Urinary bladder (tissue), 4 donors: Measurements from ENCODE around the gene PEAK1. TPM values are rescaled to one million over a fixed set of nuclear protein-coding genes. Genes with fewer than 3 reads are reported as not detected.

Experiments used
- DNase-seq: peaks from one replicate; pipeline ENCODE4 v3.0.0-alpha.2; 2015; ENCODE audit errors: extremely low spot score
- H3K27ac ChIP-seq: one replicate; pipeline ENCODE4 v1.5.1; 2013; ENCODE audit warnings: low read depth, mild to moderate bottlenecking, moderate library complexity
- H3K36me3 ChIP-seq: one replicate; pipeline ENCODE4 v1.6.1; 2013; ENCODE audit warnings: mild to moderate bottlenecking, moderate library complexity; ENCODE audit not compliant: insufficient read depth
- H3K4me1 ChIP-seq: one replicate; pipeline ENCODE4 v1.6.1; 2013; ENCODE audit warnings: mild to moderate bottlenecking, moderate library complexity; ENCODE audit not compliant: insufficient read depth
- H3K4me3 ChIP-seq: one replicate; pipeline ENCODE4 v1.5.1; 2013; ENCODE audit warnings: low read depth, low read length
- WGBS: extraction: QIAGEN DNeasy Blood & Tissue Kit; methylation state at CpG from one replicate; pipeline ENCODE4 v1.1.7; 2013; 5-methylcytosine and 5-hydroxymethylcytosine counted together
- polyA plus RNA-seq: library from polyadenylated mRNA; stranded (reverse); fragments of 200-250 nt; gene quantifications from one replicate; pipeline ENCODE4 v1.2.3, GENCODE V29; 2013
- total RNA-seq: library from RNA; depleted of rRNA; stranded (reverse); fragments of >200 nt; gene quantifications from one replicate; pipeline ENCODE4 v1.2.3, GENCODE V29; 2014
- donor health status: healthy with polysubstance abuse.
- donor health status: healthy.

Gene PEAK1
- total and polyA plus RNA-seq, 2 donors = 15.7 to 146 TPM

- no peak for DNase-seq
- WGBS = 99% methylated on average over 1 of the region's 1 CpG
- Histone ChIP-seq H3K36me3 (no peaks in the 10 kb centered on the region), H3K4me1 (no peaks in the 10 kb centered on the region), H3K4me3 (no peak overlapping the region), H3K27ac (no peak overlapping the region)
Measured at GRCh38 chr15:77130315-77130930, 289.5 kb downstream of the PEAK1 start.

GRCh38 chr15:77127626-77128025, 292.3 kb downstream of the PEAK1 start:
- no peaks in the 10 kb centered on the region for H3K36me3 ChIP-seq
- no peak overlapping the region for H3K4me3 ChIP-seq
- WGBS = 79% methylated on average over 7 of the region's 7 CpGs
- no peaks in the 10 kb centered on the region for H3K4me1 ChIP-seq
- no peak for DNase-seq
- no peak overlapping the region for H3K27ac ChIP-seq

GRCh38 chr15:77126529-77127326, 293.2 kb downstream of the PEAK1 start:
- 85% methylated on average over 3 of the region's 3 CpGs for WGBS
- no peaks in the 10 kb centered on the region for H3K4me1 ChIP-seq

GRCh38 chr15:77123854-77124253, 296.1 kb downstream of the PEAK1 start:
- H3K36me3 ChIP-seq = no peaks in the 10 kb centered on the region

More at GRCh38 chr15:77126529-77127326, 293.2 kb downstream of the PEAK1 start:
- no peak overlapping the region for H3K4me3 ChIP-seq
- no peaks in the 10 kb centered on the region for H3K36me3 ChIP-seq
- DNase-seq = no peak
- no peak overlapping the region for H3K27ac ChIP-seq

GRCh38 chr15:77122576-77122975, 297.3 kb downstream of the PEAK1 start:
- H3K4me1 ChIP-seq = no peaks in the 10 kb centered on the region
- WGBS = 58% methylated on average over 2 of the region's 2 CpGs
- no peaks in the 10 kb centered on the region for H3K36me3 ChIP-seq
- no peak overlapping the region for H3K27ac ChIP-seq
- DNase-seq = no peak
- no peak overlapping the region for H3K4me3 ChIP-seq

More at GRCh38 chr15:77123854-77124253, 296.1 kb downstream of the PEAK1 start:
- no peak overlapping the region for H3K27ac ChIP-seq
- no peak for DNase-seq
- H3K4me1 ChIP-seq = no peaks in the 10 kb centered on the region
- no peak overlapping the region for H3K4me3 ChIP-seq
- 85% methylated on average over 1 of the region's 1 CpG for WGBS

GRCh38 chr15:77121599-77121998, 298.3 kb downstream of the PEAK1 start:
- H3K36me3 ChIP-seq = no peaks in the 10 kb centered on the region
- no peak for DNase-seq
- H3K4me3 ChIP-seq = no peak overlapping the region
- H3K27ac ChIP-seq = no peak overlapping the region
- WGBS = 95% methylated on average over 1 of the region's 1 CpG
- no peaks in the 10 kb centered on the region for H3K4me1 ChIP-seq

- Histone ChIP-seq H3K36me3 (no peaks in the 10 kb centered on the region), H3K27ac (no peak overlapping the region), H3K4me3 (no peak overlapping the region), H3K4me1 (no peaks in the 10 kb centered on the region)
- no peak for DNase-seq
- 87% methylated on average over 4 of the region's 4 CpGs for WGBS
Measured at GRCh38 chr15:77120576-77120975, 299.3 kb downstream of the PEAK1 start.

- Histone ChIP-seq H3K36me3 (no peaks in the 10 kb centered on the region), H3K27ac (no peak overlapping the region), H3K4me3 (no peak overlapping the region), H3K4me1 (no peaks in the 10 kb centered on the region)
- DNase-seq = no peak
- WGBS = 45% methylated on average over 1 of the region's 1 CpG
Measured at GRCh38 chr15:77119446-77119845, 300.5 kb downstream of the PEAK1 start.

- Histone ChIP-seq H3K4me1 (no peaks in the 10 kb centered on the region), H3K4me3 (no peak overlapping the region), H3K27ac (no peak overlapping the region), H3K36me3 (no peaks in the 10 kb centered on the region)
- DNase-seq = peak; percentile 67
- 52% methylated on average over 3 of the region's 3 CpGs for WGBS
Measured at GRCh38 chr15:77118882-77119321, 301.0 kb downstream of the PEAK1 start.

GRCh38 chr15:77115179-77115578, 304.7 kb downstream of the PEAK1 start:
- no peaks in the 10 kb centered on the region for H3K4me1 ChIP-seq
- no peak for DNase-seq
- WGBS = 85% methylated on average over 4 of the region's 4 CpGs
- no peak overlapping the region for H3K27ac ChIP-seq
- no peak overlapping the region for H3K4me3 ChIP-seq
- H3K36me3 ChIP-seq = no peaks in the 10 kb centered on the region

GRCh38 chr15:77112838-77113504, 306.9 kb downstream of the PEAK1 start:
- no peak for DNase-seq
- no peak overlapping the region for H3K4me3 ChIP-seq
- WGBS = 95% methylated on average over 2 of the region's 2 CpGs
- H3K36me3 ChIP-seq = no peaks in the 10 kb centered on the region
- H3K4me1 ChIP-seq = no peaks in the 10 kb centered on the region
- no peak overlapping the region for H3K27ac ChIP-seq

GRCh38 chr15:77111789-77112188, 308.1 kb downstream of the PEAK1 start:
- Histone ChIP-seq H3K27ac (no peak overlapping the region), H3K4me3 (no peak overlapping the region), H3K4me1 (no peaks in the 10 kb centered on the region), H3K36me3 (no peaks in the 10 kb centered on the region)
- WGBS = 96% methylated on average over 3 of the region's 3 CpGs
- DNase-seq = no peak

GRCh38 chr15:77107531-77108355, 312.2 kb downstream of the PEAK1 start:
- no peak overlapping the region for H3K27ac ChIP-seq
- DNase-seq = no peak
- H3K4me3 ChIP-seq = no peak overlapping the region

More at GRCh38 chr15:77107531-77108355, 312.2 kb downstream of the PEAK1 start:
- Histone ChIP-seq H3K4me1 (no peaks in the 10 kb centered on the region), H3K36me3 (no peaks in the 10 kb centered on the region)
- WGBS = 50% methylated on average over 9 of the region's 9 CpGs
